ES-I3 (cell line): ENCODE measurements around the gene RHOT1.
"Not testable (repeated sequence)": the region's sequence is repeated elsewhere in the genome, so short reads cannot be mapped to it uniquely, and the experiment has no call there.

Source experiments
- H3K36me3 ChIP-seq: 2 replicates; pipeline ENCODE4 v1.6.1; 2013; ENCODE audit warnings: mild to moderate bottlenecking, low read length, control low read depth, moderate library complexity; ENCODE audit not compliant: insufficient read depth
- H3K4me1 ChIP-seq: 2 replicates; pipeline ENCODE4 v1.6.1; 2013; ENCODE audit warnings: mild to moderate bottlenecking, control low read depth, low read length; ENCODE audit not compliant: insufficient read depth
- H3K9ac ChIP-seq: 2 replicates; pipeline ENCODE4 v1.6.1; 2013; ENCODE audit warnings: low read depth, mild to moderate bottlenecking, low read length, moderate library complexity
- H3K9me3 ChIP-seq: 2 replicates; pipeline ENCODE4 v1.6.1; 2013; ENCODE audit warnings: mild to moderate bottlenecking, low read length, moderate library complexity; ENCODE audit not compliant: control insufficient read depth, insufficient read depth

RHOT1 gene

DNA sequence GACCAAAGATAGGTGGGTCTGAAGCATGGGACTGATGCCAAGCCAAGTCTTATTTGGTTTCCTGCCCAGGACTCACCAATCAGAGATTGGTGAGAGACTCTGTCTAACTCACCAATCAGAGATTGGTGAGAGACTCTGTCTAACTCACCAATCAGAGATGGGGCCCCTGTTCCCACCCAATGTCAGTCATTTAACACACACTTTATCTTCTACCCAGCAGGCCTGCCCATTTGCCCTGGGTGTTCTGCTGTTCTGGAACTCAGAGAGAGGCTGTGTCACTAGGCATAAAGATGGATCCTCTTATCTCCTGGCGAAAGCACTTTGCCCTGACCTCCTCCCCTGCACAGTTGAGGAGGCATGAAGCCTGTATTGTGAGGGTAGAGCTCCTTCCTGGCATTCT, 5.4 kb upstream of the RHOT1 start:
- H3K4me1 ChIP-seq = no peaks in the 10 kb centered on the region
- no peaks in the 10 kb centered on the region for H3K9me3 ChIP-seq
- no peak overlapping the region for H3K9ac ChIP-seq
- H3K36me3 ChIP-seq = no peaks in the 10 kb centered on the region

DNA sequence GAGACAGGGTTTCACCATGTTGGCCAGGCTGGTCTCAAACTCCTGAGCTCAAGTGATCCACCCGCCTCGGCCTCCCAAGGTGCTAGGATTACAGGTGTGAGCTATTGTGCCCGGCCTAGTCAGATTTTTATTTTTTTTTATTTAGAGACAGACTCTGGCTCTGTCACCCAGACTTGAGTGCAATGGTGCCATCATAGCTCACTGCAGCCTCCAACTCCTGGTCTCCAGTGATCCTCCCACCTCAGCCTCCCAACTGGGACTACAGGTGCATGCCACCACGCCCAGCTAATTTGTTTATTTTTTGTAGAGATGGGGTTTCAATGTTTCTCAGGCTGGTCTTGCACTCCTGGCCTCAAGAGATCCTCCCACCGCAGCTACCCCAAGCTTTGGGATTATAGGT, 2.8 kb upstream of the RHOT1 start:
- not testable (repeated sequence) for H3K9me3 ChIP-seq, H3K36me3 ChIP-seq, H3K4me1 ChIP-seq, H3K9ac ChIP-seq

DNA sequence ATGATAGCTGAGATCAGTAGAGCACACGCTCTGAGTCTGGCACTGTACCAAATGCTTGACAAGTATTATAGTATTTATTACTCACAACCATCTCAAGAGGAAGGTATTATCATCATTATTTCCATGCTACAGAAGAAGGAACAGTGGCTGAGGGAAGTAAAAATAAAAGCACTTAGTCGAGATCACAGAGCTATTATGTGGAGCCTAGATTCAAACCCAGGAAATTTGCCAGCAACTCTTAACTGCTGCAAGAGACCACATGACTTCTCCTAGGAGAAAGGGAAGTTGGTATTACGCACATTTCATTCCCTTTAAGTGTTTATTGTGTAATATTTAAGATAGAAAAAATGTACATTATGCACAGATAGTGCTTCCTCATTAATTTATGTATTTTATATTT, 1.0 kb upstream of the RHOT1 start:
- Histone ChIP-seq H3K9ac (peak overlapping the region; percentile 56; the same call in 1 of the 2 replicates), H3K9me3 (no peaks in the 10 kb centered on the region), H3K36me3 (no peaks in the 10 kb centered on the region), H3K4me1 (no peaks in the 10 kb centered on the region)

DNA sequence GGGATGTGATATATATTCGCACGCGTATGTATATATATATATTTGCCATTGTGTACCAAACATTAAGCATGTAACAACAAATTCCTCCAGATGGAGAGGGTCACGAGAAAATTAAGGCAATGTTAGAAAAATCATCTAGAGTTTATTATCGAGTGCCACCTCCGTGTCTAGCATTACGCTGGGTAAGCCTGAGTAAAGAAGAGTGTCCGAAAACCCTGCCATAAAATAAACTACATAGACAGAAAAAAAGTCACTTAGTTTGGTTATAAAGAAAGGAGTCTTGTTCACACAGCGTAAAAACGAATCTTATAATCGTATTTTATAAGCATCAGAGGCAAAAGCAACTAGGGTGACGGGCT, 644 bp upstream of the RHOT1 start:
- no peaks in the 10 kb centered on the region for H3K9me3 ChIP-seq
- H3K36me3 ChIP-seq = no peaks in the 10 kb centered on the region
- peak overlapping the region; percentile 56 for H3K9ac ChIP-seq
- no peaks in the 10 kb centered on the region for H3K4me1 ChIP-seq

DNA sequence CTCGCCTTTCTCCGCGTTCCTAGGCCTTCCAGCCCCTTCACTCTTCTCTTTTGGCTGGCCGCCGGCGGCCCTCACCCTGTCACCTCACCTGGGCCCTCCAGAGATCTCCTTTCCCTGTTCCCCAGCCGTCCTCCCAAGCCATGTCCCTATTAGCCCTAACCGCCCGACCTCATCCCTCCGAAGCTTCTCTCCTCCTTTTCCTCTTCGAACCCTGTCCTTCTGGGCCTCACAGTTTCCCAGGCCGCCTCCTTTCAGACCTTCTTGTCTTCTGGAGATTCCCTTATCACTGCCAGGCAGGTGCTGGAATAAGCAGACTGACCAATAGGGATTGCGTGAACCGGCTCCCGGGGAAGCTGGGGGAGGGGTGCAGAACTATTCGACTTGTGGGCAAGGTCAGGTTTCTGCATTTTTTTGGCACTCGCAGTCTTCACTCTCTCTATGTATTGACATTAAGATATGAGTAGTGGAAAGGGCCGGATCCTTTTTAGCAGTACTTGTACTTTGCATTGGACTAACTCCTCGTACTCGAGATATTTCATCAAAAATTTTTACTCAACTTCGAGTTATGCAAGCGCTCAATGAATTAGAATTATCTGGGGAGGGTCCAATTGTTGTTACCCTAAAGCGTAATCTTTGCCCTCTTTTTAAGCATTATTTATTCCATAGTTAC, 690 bp downstream of the RHOT1 start:
- no peaks in the 10 kb centered on the region for H3K4me1 ChIP-seq
- no peaks in the 10 kb centered on the region for H3K9me3 ChIP-seq
- peak overlapping the region; percentile 82 for H3K9ac ChIP-seq
- no peaks in the 10 kb centered on the region for H3K36me3 ChIP-seq

DNA sequence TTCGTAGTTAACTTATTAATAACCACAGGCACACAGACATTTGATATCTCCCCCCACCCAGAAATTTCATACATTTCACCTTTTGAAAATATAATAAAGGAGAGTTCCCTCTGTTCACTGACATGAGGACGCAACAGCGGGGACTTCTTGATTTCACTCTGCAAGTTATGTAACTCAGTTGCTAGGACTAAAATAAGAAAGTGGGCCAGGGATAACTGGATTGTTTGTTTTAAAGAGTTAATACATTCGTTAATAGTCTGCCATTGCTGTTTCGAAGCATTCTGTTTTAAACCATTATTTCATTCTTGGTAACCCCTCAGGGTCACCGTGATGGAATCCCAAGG, 1.2 kb downstream of the RHOT1 start:
- H3K4me1 ChIP-seq = no peaks in the 10 kb centered on the region
- no peaks in the 10 kb centered on the region for H3K36me3 ChIP-seq
- peak overlapping the region; percentile 82 for H3K9ac ChIP-seq
- H3K9me3 ChIP-seq = no peaks in the 10 kb centered on the region

DNA sequence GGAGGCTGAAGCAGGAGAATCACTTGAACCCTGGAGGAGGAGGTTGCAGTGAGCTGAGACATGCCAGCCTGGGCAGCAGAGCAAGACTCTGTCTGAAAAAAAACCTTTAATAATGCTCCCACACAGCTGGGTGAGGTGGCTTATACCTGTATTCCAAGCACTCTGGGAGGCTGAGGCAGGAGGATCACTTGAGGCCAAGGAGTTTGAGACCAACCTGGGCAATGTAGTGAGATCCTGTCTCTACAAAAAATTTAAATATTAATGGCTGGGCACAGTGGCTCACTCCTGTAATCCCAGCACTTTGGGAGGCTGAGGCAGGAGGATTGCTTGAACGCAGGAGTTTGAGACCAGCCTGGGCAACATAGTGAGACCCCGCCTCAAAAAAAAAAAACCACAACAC, 2.1 kb downstream of the RHOT1 start:
- not testable (repeated sequence) for H3K9me3 ChIP-seq, H3K36me3 ChIP-seq, H3K4me1 ChIP-seq, H3K9ac ChIP-seq

DNA sequence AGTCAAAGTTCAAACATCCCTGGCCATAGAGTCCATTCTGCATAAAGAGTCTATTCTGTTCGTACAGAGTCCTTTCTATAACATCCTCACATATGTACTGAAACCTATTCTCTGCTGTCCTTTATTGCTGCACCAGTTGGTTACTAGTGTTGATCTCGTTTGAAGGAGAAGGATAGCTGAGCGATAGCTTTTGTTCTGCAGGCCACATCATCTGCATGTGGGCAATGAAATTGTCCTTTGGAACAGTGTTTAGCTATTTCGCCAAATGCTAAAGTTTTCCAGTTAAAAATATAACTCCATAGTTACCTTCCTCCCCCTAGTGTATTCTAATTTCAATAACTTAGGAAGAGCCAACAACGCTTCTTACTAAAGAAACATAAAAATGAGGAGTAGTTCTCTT, 6.0 kb downstream of the RHOT1 start:
- Histone ChIP-seq H3K36me3 (no peaks in the 10 kb centered on the region; the same call in 1 of the 2 replicates), H3K4me1 (no peaks in the 10 kb centered on the region), H3K9me3 (no peaks in the 10 kb centered on the region), H3K9ac (no peak overlapping the region)

DNA sequence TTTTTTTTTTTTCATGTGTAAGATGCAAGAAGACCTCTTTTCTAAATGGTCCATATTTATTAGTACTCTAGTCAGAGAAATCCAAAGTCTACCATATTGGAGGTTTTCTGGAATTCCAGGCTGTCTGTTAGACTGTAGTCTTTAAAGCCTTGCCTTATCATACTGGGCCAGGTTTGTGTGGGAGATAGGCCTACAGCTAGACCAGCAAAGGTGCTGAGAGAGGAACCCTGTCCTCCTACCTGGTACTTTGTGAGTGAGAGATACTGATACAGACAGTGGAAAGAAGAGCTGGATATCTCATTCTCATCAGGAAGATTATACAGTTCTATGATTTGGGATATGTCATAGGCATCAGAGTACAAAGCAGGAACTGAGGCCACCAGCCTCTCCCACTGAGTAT, 8.1 kb downstream of the RHOT1 start:
- no peaks in the 10 kb centered on the region for H3K4me1 ChIP-seq

DNA sequence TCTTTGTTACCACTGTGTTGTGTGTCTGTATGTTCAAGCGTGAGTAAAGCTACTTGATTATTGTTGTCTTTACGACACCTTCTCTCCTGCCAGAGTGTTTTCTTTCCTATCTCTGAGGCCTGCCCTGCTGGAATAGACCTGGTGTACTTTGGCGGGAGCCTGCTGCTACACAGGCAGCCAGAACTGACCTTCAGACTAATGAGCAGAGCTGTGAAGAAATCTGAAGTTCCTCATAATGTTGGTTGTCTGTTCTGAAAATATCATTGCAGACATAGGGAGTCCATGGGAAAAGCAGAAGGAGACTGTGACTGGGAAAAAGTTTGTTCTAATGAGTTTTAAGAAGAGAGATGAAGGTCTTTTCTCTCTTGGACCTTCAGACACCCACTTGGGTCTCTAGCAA, 9.8 kb downstream of the RHOT1 start:
- Histone ChIP-seq H3K36me3 (no peaks in the 10 kb centered on the region; the same call in none of the 2 replicates), H3K9ac (no peak overlapping the region), H3K4me1 (no peaks in the 10 kb centered on the region), H3K9me3 (no peaks in the 10 kb centered on the region)

More for the DNA sequence above, 8.1 kb downstream of the RHOT1 start:
- no peak overlapping the region for H3K9ac ChIP-seq
- H3K36me3 ChIP-seq = no peaks in the 10 kb centered on the region; the same call in 1 of the 2 replicates
- H3K9me3 ChIP-seq = no peaks in the 10 kb centered on the region

DNA sequence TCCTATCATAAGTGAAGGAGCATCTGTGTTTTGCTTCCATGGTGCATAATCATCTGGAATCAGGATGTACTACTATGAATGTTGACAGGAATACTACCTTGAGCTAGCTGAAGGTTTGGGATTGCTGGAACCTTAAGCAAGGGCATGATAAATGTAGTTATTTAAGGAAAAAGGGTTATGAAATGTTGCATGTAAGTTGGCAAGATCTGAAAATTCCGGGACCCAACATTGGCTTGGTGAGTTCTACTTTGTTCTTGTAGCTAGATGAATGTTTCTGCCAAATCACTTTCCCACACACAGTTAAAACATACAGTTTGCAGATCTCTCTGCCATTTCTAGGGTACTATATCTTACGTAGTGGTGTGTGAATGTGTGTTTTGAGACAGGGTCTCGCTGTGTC, 13.6 kb downstream of the RHOT1 start:
- Histone ChIP-seq H3K36me3 (no peaks in the 10 kb centered on the region; the same call in none of the 2 replicates), H3K9me3 (no peaks in the 10 kb centered on the region), H3K4me1 (no peaks in the 10 kb centered on the region), H3K9ac (no peak overlapping the region)

DNA sequence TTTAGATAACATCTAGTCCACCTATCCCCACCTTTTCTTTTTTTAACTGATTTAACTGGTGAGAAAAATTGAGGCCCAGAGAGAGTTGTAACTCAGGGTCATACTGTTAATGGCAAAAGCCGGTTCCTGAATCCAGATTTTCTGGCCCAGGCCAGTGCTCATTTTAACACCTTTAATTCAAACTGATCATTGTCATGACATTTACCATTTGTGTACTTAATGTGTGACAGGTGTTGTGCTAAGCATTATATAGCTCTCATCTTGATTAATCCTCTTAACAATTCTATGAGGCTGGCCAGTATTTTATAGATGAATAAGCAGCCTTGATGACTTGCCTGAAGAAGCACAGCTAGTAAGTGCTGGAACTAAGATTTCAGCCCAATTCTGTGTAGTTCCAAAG, 14.4 kb downstream of the RHOT1 start:
- Histone ChIP-seq H3K9me3 (no peaks in the 10 kb centered on the region; the same call in 1 of the 2 replicates), H3K9ac (no peak overlapping the region), H3K4me1 (no peaks in the 10 kb centered on the region), H3K36me3 (no peaks in the 10 kb centered on the region; the same call in none of the 2 replicates)

DNA sequence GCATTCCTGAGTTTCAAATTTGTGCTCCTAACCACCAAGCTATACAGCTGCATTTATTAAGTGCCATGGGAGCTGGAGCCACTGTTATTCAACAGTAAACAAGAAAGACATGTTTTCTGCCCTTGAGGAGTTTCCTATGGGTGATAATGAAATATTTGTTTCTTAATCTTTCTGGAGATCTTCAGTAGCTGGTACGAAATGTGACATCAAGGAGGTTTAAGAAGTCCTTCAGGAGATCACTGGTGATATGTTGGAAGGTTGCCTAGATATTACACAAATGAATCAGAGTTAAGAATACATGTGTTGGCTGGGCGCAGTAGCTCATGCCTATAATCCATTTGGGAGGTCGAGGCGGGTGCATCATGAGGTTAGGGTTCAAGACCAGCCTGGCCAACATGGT, 14.9 kb downstream of the RHOT1 start:
- Histone ChIP-seq H3K9ac (no peak overlapping the region), H3K4me1 (no peaks in the 10 kb centered on the region), H3K36me3 (no peaks in the 10 kb centered on the region; the same call in none of the 2 replicates), H3K9me3 (no peaks in the 10 kb centered on the region; the same call in 1 of the 2 replicates)

DNA sequence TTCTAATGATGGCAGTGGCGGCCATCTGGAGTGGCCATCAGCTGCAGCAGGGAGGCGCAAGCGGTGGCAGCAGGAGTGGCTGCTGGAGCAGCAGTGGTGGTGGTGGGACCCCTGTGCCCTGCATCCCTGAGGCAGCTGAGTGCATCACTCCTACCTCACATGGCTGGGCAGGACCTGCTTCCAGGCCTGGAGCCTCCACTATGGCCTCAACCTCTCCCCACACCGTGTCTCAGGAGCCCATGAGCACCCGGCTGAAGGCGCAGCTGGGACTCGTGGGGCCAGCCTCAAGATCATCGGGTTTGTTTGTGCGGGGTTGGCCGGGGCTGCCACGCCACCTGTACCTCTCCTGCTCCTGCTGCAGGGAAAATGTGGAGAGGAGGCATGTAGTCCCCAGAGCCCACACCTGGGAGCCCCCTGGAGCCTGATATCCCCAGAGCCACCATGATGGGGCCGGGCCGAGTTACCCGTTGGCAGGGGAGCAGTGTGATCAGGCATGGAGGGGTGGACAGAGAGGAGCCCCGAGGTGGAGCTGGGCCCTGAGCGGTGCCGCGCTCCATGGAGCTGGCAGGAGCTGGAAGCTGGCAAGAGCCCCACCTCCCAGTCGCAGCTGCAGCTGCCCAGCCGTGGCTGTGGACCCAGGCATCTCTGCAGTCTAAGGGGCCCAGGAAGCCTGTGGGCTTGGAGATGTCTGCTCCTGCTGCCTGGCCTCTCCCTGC, 16.7 kb downstream of the RHOT1 start:
- H3K9ac ChIP-seq = no peak overlapping the region
- no peaks in the 10 kb centered on the region; the same call in 1 of the 2 replicates for H3K9me3 ChIP-seq
- H3K4me1 ChIP-seq = no peaks in the 10 kb centered on the region
- no peaks in the 10 kb centered on the region; the same call in 1 of the 2 replicates for H3K36me3 ChIP-seq
